Measurements from ENCODE around the gene AK8.

- TF ChIP-seq EP300 (IDR thresholded peaks at IDR 0.05), result no peak
- no peak for TF ChIP-seq CTCF (IDR thresholded peaks at IDR 0.05)
- TF ChIP-seq POLR2A (IDR thresholded peaks at IDR 0.05), result no peak
Measured at GRCh38 chr9:132864277-132864676, 13.8 kb downstream of the AK8 start.

Data from ovary (tissue), 3 donors.